ENCODE data around the gene KRTAP4-2. TPM values are rescaled to one million over a fixed set of nuclear protein-coding genes. Genes with fewer than 3 reads are reported as not detected.
"Not testable (repeated sequence)": the region's sequence is repeated elsewhere in the genome, so short reads cannot be mapped to it uniquely, and the experiment has no call there.

Gene KRTAP4-2
- total and polyA plus RNA-seq, 9 donors: not detected

- no peaks in the 10 kb centered on the region for H3K9me3 ChIP-seq
- TF ChIP-seq EP300 (IDR thresholded peaks at IDR 0.05): no peak
- no peak for TF ChIP-seq CTCF (IDR thresholded peaks at IDR 0.05)
- no peak for TF ChIP-seq POLR2A (IDR thresholded peaks at IDR 0.05)
- WGBS, 3 donors: 3 to 11% (median 8%) methylated on average over 2 of the region's 2 CpGs
- no peak overlapping the region for H3K4me3 ChIP-seq
- H3K27me3 ChIP-seq: no peaks in the 10 kb centered on the region
- H3K36me3 ChIP-seq: no peaks in the 10 kb centered on the region
- no peaks in the 10 kb centered on the region for H3K4me1 ChIP-seq (ENCODE audit: insufficient read depth)
- H3K27ac ChIP-seq: no peak overlapping the region
- no peak for DNase-seq
- intact Hi-C loops (cut with DNase I): no loop called here
Measured at GRCh38 chr17:41153856-41154255, 24.2 kb downstream of the KRTAP4-2 start.

DNA sequence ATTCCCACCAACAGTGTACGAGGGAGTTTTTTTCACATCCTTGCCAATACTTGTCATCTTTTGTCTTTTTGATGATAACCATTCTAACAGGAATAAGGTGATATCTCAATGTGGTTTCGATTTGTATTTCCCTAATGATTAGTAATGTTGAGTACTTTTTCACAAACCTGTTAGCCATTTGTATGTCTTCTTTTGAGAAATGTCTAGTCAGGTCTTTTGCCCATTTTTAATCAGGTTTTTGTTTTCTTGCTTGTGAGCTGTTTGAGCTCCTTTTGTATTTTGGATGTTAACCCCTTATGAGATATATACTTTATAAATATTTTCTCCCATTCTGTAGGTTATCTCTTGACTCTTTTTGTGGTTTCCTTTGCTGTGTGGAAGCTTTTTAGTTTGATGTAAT lies 26.5 kb downstream of the KRTAP4-2 start:
- no peak for DNase-seq
- no peaks in the 10 kb centered on the region for H3K27me3 ChIP-seq
- no peak for TF ChIP-seq POLR2A (IDR thresholded peaks at IDR 0.05)
- no peak for TF ChIP-seq CTCF (IDR thresholded peaks at IDR 0.05)
- no peak for TF ChIP-seq EP300 (IDR thresholded peaks at IDR 0.05)
- intact Hi-C loops (cut with DNase I): no loop called here
- WGBS, 3 donors: 46 to 55% (median 49%) methylated on average over 2 of the region's 2 CpGs
- H3K36me3 ChIP-seq: no peaks in the 10 kb centered on the region
- no peaks in the 10 kb centered on the region for H3K9me3 ChIP-seq
- no peaks in the 10 kb centered on the region for H3K4me1 ChIP-seq (ENCODE audit: insufficient read depth)
- no peak overlapping the region for H3K4me3 ChIP-seq
- H3K27ac ChIP-seq: no peak overlapping the region

DNA sequence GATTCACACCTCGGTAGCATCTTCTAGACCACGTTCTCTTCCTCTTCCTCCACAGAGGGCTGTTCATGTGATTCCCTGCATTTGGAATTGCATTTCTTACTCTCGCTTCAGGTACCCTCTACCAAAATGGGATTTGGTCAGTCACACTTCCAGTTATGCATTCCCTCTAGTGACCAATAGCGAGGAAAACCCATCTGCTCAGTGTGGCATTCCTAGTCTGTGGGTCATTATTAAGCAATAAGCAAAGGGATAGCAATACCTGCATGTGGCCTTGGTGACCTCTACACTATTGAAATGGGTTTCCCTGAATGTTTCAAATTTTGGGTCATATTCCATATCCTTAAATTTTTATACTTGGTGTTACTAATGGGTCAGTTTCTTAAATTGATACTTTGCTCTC lies 28.0 kb downstream of the KRTAP4-2 start:
- Histone ChIP-seq H3K4me1 (ENCODE audit: insufficient read depth) (no peaks in the 10 kb centered on the region), H3K27me3 (no peaks in the 10 kb centered on the region), H3K27ac (no peak overlapping the region), H3K36me3 (no peaks in the 10 kb centered on the region), H3K4me3 (no peak overlapping the region), H3K9me3 (no peaks in the 10 kb centered on the region)
- WGBS, 3 donors: 81 to 85% (median 84%) methylated on average over 4 of the region's 4 CpGs
- intact Hi-C loops (cut with DNase I): no loop called here
- no peak for TF ChIP-seq POLR2A (IDR thresholded peaks at IDR 0.05)
- no peak for TF ChIP-seq CTCF (IDR thresholded peaks at IDR 0.05)
- TF ChIP-seq EP300 (IDR thresholded peaks at IDR 0.05): no peak
- DNase-seq: no peak

DNA sequence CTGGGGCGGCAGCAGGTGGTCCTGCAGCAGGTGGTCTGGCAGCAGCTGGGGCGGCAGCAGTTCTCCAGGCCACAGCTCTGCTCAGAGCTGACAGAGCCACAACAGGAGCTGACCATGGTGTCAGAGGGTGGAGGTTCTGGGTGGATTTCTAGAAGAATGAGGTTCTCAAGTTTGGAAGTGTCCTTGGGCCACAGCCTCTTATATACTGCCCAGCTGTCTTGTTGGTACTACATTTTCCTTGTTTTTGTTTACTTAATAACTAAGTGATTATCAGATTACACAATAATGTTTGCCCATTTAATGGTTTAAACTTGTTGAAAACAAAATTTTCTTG lies 28.4 kb downstream of the KRTAP4-2 start, which contains the start of gene KRTAP4-5:
KRTAP4-5 (minus strand) TSS at position 174 of the 334 bp plus-strand sequence; CDS start at position 116, 58 bp downstream.
- WGBS, 3 donors: 48 to 56% (median 50%) methylated on average over 2 of the region's 2 CpGs

GRCh38 chr17:41148971-41149651 lies 28.9 kb downstream of the KRTAP4-2 start:
- H3K27me3 ChIP-seq; intact Hi-C loops (cut with DNase I); H3K9me3 ChIP-seq; H3K36me3 ChIP-seq; H3K4me3 ChIP-seq; DNase-seq; H3K27ac ChIP-seq; H3K4me1 ChIP-seq (ENCODE audit: insufficient read depth): not testable (repeated sequence)
- 69 to 81% (median 70%) methylated on average over 10 of the region's 10 CpGs for WGBS, 3 donors

More for the DNA sequence above, 28.4 kb downstream of the KRTAP4-2 start, which contains the start of gene KRTAP4-5:
- DNase-seq: no peak
- intact Hi-C loops (cut with DNase I): no loop called here
- no peak within 1 kb of the TSS for H3K4me3 ChIP-seq
- H3K4me1 ChIP-seq (ENCODE audit: insufficient read depth): no peaks in the 10 kb centered on the region
- no peaks in the 10 kb centered on the region for H3K36me3 ChIP-seq
- no peak for TF ChIP-seq CTCF (IDR thresholded peaks at IDR 0.05)
- TF ChIP-seq POLR2A (IDR thresholded peaks at IDR 0.05): no peak
- TF ChIP-seq EP300 (IDR thresholded peaks at IDR 0.05): no peak
- H3K27me3 ChIP-seq: no peaks in the 10 kb centered on the region
- H3K9me3 ChIP-seq: no peaks in the 10 kb centered on the region
- H3K27ac ChIP-seq: no peak within 1 kb of the TSS
